HG02588 (cell line): Measurements from ENCODE around the gene RBM19.

Experiments used
- ATAC-seq: cut with Tn5 transposase; IDR thresholded peaks from one replicate; pipeline ENCODE4 v1.9.1; 2021; ENCODE audit warnings: mild to moderate bottlenecking, moderate library complexity; ENCODE audit not compliant: unreplicated experiment

RBM19 gene

DNA sequence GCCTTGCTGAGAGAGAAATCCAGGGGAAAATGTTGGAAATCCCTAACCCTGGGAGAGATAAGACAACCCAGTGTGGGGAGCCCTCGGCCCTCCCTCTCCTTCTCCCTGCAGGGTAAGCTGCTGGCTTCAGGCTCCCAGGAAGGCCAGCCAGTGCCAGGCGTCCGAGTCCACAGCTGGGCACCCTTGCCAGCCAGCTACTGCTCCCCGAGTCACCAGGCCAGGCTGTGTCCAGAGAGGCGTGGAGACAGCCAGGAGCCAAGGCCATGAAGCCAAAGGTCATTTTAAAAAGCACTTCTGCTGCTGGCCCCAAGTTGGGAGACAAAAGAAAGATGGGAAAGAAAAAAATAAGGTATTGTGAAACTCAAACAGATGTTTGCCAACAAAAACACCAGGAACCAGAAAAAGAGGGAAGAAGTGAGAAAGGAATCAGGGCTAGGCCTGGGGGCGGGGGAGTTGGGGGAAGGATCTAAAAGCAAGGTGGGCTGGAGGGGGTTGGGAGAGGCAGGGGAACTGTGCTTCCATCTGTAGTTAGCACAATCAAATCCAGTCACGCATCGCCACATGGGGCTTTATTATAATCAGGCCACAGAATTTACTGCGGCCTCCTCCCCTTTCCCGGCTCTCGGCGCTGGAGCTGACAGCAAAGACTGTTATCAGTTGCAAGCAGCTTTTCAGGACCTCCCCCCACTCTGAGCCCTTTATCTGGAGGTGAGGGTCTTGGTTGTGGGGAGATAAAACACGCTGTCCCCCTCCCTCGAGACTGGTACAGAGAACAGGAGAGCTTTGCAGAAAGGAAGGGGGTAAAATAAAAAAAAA is 33.5 kb downstream of the RBM19 start:
- no peak for ATAC-seq

DNA sequence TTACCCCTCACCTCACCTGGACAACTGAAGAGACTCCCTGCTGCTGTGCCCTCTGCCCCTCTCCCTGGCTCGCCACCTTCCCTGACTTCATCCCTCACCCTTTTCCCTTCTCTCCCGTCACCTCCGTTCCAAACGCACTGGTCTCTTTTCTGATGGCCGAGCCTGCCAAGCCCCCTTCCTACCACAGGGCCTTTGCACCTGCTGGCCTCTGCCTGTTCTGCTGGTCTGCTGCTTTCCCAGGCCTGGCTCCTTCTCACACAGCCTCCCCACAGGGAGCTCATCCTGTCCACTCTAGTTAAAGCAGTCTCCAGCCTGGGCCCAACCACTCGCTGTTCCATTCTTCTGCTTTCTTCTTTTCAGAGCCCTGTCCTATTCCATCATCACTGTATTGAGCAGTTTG is 34.6 kb downstream of the RBM19 start:
- no peak for ATAC-seq

DNA sequence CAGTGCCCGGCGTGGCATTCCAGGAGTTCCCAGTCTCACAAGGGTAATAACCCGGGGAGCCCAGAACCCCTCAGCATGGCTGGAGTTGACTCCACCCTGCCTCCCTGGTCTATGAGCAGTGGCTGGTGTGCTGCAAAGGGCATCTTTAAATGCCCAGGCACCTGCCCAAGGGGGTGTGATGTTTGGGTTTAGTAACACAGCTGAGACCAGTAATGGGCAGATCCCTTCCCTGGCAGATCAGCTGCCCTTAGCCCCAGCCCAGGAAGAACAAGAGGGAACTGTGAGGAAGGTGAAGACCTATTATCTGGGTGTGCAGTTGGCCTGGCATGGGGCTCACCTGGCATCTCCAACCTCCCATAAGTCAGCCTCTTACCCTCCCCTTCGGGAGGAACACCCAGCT is 35.9 kb downstream of the RBM19 start:
- ATAC-seq = no peak

DNA sequence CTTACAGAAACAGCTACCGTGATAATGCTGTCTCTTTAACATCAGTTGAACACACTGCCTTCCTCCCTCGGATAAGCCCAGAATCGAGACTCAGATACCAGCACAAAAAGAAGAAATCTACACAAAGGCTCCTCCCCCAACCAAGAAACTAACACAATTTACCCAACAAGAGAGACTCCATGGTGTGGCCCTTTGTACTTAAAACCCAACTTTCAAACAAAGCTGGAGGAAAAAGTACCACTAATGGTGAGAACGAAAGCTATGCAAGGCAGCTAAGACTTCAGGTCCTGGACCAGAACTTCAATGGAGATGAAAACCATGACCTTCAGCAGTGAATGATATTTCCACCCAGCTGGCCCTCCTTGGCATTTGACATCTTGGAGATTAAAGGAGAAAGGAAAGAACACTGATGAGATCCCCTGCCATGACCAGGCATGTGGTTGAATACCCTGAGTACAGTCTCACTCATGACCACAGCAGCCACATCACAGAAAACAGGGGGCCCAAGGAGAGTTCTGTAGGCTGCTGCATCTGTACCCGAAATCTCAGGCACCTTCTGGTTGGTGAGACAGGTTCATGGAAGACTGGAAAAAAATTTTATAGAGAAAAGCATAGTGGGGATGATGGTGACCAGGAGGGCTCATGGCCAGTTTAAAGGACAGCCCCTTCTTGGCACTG is 36.7 kb downstream of the RBM19 start:
- no peak for ATAC-seq

DNA sequence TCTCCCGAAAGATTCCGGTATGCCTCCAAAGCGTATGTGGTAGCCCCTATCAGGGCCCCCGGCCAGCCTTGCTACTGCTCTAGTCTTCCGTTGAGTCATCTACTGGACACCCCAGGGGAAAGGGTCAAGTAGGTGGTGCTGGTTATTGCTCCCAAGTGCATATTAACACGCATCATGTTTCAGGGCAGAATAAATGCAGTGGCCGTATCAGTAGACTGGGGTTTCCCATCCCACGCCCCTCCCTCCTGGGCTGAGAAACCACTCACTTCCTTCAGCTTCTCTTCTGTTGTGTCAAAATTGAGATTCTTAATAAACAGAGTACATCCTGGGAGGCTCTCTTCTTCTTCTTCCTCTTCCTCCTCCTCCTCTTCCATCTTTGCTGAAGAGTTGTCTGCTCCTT is 39.3 kb downstream of the RBM19 start:
- ATAC-seq = no peak

DNA sequence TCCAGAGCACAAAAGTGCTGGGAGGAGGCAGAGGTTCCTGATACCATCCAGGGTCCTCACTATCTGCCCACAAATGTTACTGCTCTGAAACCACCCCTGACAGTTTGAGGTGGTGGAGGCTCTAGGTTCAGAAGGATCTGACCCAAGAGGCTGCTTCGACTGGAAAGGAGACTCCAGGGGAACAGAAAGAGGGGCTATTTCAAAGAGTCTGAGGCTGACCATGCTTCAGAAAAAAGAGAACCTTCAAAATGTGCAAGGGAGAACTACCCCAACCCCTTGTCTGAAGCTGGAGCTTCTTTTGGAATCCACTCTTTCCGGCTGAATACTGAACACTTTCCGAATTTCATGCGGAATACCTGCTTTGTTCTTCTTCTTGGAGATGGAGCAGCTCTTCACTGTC is 41.8 kb downstream of the RBM19 start:
- no peak for ATAC-seq

DNA sequence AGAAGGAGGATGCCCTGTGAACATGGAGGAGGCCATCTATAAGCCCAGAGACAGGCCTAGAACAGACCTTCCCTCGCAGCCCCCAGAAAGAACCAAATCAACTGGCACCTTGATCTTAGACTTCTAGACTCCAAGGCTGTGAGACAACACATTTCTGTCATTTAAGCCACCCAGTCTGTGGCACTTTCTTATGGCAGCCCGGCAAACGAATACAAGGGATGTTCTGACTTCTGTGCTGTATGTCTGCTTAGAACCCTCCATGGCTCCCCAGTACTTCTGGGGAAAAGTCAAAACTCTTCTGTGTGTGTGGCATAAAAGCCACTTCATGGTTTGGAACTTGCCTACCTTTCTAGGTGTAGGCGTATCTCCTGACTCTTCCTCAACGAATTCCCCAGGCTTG is 42.9 kb downstream of the RBM19 start:
- ATAC-seq = no peak

DNA sequence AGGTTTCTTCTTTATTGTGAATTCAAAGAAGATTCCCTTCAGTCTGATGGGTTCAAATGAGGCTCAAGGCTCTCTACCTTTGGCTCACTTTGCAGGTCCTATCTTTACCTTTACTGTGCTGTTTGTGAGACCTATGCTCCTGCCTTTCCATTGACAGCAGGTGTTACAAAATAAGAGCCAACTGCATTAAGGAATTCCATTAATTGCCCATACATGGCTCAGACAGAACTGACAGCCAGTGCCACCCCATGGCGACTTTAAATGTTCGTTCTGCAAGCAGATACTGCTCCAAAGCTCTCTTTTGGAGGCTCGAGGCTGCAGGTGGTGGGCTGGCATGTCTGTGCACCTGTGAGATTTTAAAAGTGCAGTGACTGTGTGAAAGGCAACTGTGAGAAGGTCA is 44.7 kb downstream of the RBM19 start:
- no peak for ATAC-seq

DNA sequence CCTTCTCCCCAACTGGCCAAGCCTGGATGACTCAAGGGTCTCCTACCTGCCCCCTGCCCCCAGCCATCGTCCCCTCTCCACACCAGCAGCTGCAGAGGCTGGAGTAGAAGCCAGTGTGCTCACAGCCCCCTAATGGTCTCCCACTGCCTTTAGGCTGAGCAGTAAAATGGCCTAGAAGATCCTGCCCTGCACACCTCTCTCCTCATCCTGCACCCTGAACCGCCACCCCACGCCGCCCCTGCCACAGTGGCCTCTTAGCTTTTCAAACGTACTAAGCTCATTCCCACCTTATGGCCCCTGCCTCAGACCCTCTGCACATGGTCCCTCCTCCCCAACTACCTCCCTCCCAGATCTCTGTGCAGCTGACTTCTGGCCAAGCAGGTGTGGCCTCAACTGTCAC is 46.3 kb downstream of the RBM19 start:
- no peak for ATAC-seq

DNA sequence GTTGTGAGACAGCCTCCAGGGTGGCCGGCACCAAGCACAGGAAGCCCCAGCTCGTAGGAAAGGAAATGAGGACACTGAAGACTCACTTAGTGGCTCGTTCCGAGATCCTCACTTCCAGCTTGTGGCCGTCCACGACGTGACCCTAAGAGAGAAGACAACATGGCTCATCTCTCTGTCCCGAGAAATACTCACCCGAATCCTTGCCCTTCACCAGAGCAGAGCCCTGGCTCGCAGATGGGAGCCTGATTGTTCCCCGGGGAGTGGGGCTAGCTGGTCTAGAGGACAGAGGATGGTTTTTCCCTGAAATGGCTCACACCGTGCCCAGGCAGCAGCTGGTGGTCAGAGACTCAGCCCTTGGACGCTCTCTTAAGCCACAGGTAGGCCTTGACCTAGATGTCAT is 47.8 kb downstream of the RBM19 start:
- no peak for ATAC-seq

DNA sequence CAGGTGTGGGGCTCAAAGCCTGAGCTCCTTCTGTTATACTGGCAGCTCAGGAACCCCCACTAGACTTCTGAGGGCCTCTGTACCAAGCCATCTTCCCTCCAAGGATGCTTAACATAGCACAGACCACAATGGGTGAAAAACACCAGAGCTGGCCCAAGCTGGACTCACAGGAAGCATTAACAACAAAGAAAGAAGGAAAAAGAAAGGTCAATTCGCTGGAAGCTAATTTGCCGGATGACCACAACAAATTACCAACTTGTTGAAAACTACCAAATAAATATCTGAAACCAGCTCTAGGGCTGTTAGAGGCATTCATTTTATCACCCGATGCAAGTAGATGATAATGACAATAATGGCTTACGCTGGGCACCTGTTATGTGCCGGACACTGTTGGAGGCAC is 48.7 kb downstream of the RBM19 start:
- ATAC-seq = no peak

DNA sequence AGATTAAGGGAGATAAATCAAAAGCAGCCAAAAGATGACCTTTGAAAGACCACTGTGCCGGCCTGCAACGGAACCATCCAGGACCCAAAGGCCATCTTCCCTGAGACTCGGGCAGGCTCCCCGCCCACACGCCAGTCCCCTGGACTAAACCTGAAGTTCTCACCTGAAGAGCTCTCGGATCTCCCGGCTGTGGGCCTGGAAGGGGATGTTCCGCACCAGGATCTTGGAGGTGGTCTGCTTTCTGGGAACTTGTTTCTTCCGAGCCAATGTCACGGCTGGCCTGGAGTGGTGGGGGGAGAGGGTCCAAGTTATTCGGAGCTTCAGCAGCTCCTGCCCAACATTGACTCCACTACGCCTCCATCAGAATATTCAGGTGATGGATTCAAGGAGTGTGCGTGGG is 51.3 kb downstream of the RBM19 start:
- ATAC-seq = no peak

DNA sequence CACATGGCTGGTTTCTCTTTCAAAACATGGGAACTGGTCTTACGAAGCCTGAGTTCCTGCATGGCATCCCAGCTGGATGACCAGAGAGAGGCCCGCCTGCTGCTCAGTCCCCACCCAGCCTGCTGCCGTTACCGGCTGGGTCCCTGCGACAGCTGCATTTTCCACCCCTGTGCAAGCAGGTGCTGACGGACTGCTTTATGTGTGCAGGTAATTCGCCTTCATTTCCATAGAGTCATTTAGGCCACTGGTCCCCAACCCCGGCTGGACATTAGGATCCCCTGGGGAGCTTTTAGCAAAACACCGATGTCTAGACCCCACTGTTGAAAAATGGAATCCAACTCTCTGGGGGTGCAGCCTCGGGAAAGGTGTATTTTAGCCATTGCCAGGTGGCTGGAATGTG is 51.9 kb downstream of the RBM19 start:
- no peak for ATAC-seq

DNA sequence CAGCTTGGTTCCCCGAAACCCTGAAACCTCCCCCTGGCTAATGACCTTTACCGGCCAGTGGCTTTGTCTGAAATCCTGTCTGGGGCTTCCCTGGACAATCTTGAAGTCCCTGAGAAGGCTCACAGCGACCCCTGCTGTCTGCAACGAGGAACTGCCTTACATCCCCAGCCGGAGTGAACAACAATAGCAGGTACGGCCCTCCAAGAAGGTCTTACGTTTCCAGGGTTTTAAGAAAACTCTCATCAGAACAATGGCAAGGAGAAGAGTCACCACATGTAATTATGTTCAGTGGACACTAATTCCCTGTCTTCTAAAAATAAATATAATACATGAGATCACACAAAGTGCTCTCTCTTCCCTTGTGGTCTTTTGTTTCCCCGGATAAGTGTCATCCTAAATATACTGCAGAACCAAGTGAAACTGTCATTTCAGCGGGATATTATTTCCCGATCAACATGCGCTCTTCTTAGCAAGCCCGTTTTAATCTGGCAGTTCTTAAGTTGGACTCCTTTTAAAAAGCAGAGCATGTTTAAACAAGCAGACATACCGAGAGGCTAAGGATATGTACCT is 53.3 kb downstream of the RBM19 start:
- ATAC-seq = no peak

DNA sequence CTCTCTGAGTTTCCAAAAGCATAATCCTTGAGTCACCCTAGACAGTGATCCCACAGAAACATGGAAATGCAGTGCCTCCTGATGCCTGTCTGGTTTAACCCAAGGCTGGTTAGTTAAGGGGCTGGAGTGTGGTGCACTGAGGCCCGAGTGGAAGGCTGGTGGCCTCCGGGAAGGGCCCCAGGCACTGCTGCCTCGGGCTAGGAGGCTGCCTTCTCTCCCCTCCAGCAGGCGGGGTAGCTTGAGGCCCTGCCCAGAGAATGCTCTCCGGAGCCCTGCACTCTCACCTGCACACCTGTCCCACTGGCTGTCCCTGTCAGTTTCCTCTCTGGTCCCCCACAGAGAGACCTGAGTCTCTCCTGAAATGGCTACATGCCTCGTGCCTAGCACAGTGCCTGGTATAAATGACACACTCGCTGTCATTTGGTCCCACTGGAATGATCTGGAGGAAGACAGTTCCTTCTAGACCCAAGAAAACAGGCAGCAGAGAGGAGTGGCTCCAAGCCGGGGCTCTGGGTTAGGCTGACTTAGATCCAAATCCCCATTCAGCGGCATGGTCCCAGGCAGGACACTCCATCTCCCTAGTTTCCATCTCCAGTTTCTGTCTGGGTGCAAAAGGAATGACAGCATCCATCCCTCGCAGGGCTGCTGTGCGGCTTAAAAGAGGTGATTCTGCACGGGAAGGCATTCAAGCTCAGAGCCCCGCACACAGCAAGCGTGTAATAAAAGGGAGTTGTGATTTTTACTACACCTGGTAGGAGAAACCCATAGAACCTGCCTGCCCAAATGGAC is 54.0 kb downstream of the RBM19 start:
- no peak for ATAC-seq

DNA sequence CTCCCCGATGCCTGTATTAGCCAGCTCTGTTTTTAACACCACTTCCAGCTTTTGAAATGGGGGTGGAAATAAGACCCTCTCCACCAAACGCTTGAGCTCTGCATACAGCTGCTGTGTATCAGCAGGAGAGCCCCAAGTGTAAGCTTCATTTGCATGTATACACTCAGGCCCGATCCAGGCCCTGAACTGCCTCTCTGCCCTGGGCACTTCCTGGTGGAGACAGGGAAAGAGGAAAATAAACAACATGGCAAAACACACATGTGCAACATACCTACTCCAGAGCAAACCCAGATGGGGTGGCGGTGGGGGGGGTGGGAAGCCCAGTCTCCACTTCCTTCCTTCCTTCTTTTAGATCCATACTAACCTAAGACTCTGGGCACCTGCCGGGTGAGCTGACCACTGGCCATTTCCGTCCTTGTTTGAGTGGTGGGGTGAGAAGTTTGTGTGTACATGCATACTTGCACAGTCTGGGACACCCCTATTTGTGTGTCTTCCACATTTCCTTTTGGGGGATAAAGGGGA is 55.3 kb downstream of the RBM19 start:
- no peak for ATAC-seq

DNA sequence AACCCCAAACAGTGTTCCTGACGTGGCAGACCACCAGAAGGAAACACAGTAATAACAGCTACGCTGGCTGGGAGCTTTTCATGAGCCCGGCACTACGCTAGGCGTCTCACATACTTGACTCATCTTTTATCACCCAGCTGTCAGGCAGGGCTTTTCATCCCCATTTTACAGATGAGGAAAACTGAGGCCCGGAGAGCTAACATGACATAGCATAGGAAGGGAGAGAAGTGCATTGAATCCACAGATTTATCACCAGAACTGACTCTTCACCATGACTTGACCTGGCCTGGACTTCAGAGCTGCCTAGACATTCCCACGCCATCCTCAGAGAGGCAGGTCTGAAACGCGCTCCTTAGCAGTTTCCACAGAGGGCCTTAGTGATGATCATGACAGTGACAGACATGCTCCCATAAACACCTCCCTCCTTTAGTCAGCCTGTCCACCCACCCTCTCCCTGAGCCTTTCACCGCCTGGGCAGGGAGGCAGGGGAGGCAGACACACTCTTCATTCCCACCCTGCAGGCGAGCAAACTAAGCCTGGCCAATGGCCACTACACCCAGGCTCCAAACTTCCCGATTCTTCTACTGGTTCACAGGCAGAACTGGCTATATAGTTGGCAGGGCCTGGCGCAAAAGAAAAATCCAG is 56.2 kb downstream of the RBM19 start:
- no peak for ATAC-seq

DNA sequence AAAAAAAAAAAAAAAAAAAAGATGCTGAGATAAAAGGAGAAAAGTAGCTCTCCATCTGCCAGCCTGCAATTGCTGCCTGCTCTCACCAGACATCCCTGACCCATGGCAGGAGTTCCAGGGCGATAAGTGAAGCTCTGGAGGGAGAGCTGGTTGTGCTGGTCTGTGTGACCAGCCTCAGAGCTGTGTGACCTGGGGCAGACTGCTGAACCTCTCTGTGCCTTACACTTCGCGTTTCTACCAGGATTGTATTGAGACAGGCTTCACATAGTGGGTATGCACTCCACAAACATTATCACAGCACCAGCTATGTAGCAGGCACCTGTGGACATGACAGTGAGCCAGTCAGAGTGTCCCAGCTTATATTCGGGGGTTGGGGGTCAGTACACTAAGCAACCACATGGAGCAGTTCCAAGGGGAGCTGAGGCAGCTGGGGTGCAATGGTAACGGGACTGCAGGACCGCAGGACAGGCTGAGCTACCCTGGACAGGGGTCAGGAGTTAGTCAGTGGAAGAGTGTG is 57.5 kb downstream of the RBM19 start:
- no peak for ATAC-seq

DNA sequence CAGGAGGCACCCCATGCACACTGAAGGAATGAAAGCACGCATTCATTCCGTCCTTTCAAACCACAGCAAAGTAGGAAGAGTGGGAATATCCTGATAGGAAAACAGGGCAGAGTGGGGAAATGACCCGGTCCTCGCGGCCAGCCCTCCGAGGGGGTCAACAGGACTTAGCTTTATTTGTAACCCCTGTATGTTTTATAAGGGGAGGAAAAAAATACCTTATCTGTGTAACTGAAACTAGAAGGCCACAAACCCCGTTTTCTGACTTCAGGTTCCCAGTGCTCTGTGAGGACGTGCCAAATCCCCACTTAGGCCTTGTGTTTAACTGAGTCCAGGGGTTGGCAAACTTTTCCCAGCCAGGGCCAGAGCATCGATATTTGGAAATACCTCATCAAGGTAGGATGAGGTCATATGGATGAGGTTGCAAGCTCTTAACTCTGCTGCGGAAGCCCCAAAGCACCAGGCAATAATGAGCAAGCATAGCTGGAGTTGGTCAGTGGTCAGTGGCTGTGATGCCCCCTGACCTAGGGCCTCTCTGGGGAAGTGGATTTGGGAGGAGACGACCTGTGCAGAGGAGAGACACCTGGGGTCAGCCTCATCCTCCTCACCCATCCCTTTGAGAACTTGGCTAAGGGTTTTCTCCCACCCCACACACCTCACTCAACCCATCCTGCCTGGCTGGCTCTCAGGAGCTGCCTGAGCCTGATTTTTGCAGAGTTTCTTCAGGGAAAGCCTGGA is 58.5 kb downstream of the RBM19 start:
- ATAC-seq = no peak
